Chondrocyte (in vitro differentiated cells): Measurements from ENCODE around the gene TBC1D7. TPM values are rescaled to one million over a fixed set of nuclear protein-coding genes. Genes with fewer than 3 reads are reported as not detected.
A peak's percentile ranks its signal among the peaks of the same experiment; 100 is the strongest.

Experiments used
- DNase-seq: peaks from one replicate; pipeline ENCODE4 v3.0.0; 2021; ENCODE audit warnings: mixed read lengths, low spot score
- H3K27ac Mint-ChIP-seq: one replicate; pipeline ENCODE4 v1.8.0; 2021; ENCODE audit warnings: mild to moderate bottlenecking, moderate library complexity, mixed read lengths; ENCODE audit not compliant: unreplicated experiment
- H3K27me3 Mint-ChIP-seq: 2 replicates; pipeline ENCODE4 v1.8.0; 2021; ENCODE audit warnings: low read depth, mixed read lengths
- H3K36me3 Mint-ChIP-seq: 2 replicates; pipeline ENCODE4 v1.8.0; 2021; ENCODE audit warnings: low read depth, mixed read lengths
- H3K4me1 Mint-ChIP-seq: 2 replicates; pipeline ENCODE4 v1.8.0; 2021; ENCODE audit warnings: low read depth, mild to moderate bottlenecking, mixed read lengths
- H3K4me3 Mint-ChIP-seq: one replicate; pipeline ENCODE4 v1.8.0; 2021; ENCODE audit warnings: mild to moderate bottlenecking, moderate library complexity, mixed read lengths; ENCODE audit not compliant: unreplicated experiment
- H3K9me3 Mint-ChIP-seq: 2 replicates; pipeline ENCODE4 v1.8.0; 2021; ENCODE audit warnings: low read depth, mixed read lengths
- CTCF ChIP-seq: fragments of 200-600 bp; sonication (generic); IDR thresholded peaks from 2 replicates; pipeline ENCODE4 v1.5.0; 2021; ENCODE audit warnings: antibody characterized with exemption, mild to moderate bottlenecking, moderate library complexity
- total RNA-seq: library from RNA; stranded (reverse); gene quantifications from 3 replicates; pipeline ENCODE4 v1.2.1, GENCODE V29; 2021

Gene TBC1D7
- total RNA-seq, 1 donor from 2014 or later: 19.4 TPM

GRCh38 chr6:13304101-13304500 is 24.2 kb downstream of the TBC1D7 start:
- Mint-ChIP-seq H3K27me3 (no peaks in the 10 kb centered on the region), H3K36me3 (peaks cover 15% of the 10 kb centered on the region), H3K9me3 (no peaks in the 10 kb centered on the region), H3K27ac (peak overlapping the region; percentile 99), H3K4me1 (peaks cover 26% of the 10 kb centered on the region), H3K4me3 (peak overlapping the region; percentile 44)
- no peak for DNase-seq
- no peak for TF ChIP-seq CTCF

- Mint-ChIP-seq H3K9me3 (no peaks in the 10 kb centered on the region), H3K36me3 (peaks cover 15% of the 10 kb centered on the region), H3K27ac (peak overlapping the region; percentile 99), H3K4me1 (peaks cover 26% of the 10 kb centered on the region), H3K27me3 (no peaks in the 10 kb centered on the region), H3K4me3 (peak overlapping the region; percentile 44)
- no peak for TF ChIP-seq CTCF
- DNase-seq: no peak
Measured at GRCh38 chr6:13303668-13304017, 24.7 kb downstream of the TBC1D7 start.

- no peak for TF ChIP-seq CTCF
- Mint-ChIP-seq H3K36me3 (peaks cover 18% of the 10 kb centered on the region), H3K4me3 (peak overlapping the region; percentile 44), H3K27ac (peak overlapping the region; percentile 99), H3K9me3 (no peaks in the 10 kb centered on the region), H3K27me3 (no peaks in the 10 kb centered on the region), H3K4me1 (peaks cover 26% of the 10 kb centered on the region)
- no peak for DNase-seq
Measured at GRCh38 chr6:13302751-13303667, 25.3 kb downstream of the TBC1D7 start.

- H3K27ac Mint-ChIP-seq: peak overlapping the region; percentile 99
- H3K36me3 Mint-ChIP-seq: peaks cover 15% of the 10 kb centered on the region
Measured at GRCh38 chr6:13302291-13302690, 26.0 kb downstream of the TBC1D7 start.

More at GRCh38 chr6:13302291-13302690, 26.0 kb downstream of the TBC1D7 start:
- Mint-ChIP-seq H3K9me3 (no peaks in the 10 kb centered on the region), H3K27me3 (no peaks in the 10 kb centered on the region), H3K4me1 (peaks cover 26% of the 10 kb centered on the region), H3K4me3 (no peak overlapping the region)
- TF ChIP-seq CTCF: no peak
- DNase-seq: no peak
